Smooth muscle cell (in vitro differentiated cells): ENCODE measurements around the gene COL17A1. TPM values are rescaled to one million over a fixed set of nuclear protein-coding genes. Genes with fewer than 3 reads are reported as not detected.

Source experiments
- DNase-seq: peaks from one replicate; lab custom pipeline; 2025; ENCODE audit not compliant: unreplicated experiment; lab: John Stamatoyannopoulos, UW
- H2AFZ ChIP-seq: fragments of 200-600 bp; sonication (generic); 2 replicates; pipeline ENCODE4 v1.6.0; 2016; ENCODE audit warnings: antibody characterized with exemption, low read depth, mild to moderate bottlenecking
- H3F3A ChIP-seq: fragments of 200-600 bp; sonication (generic); 2 replicates; pipeline ENCODE4 v1.6.0; 2017; ENCODE audit warnings: antibody characterized with exemption, low read depth
- H3K27ac ChIP-seq: fragments of 200-600 bp; sonication (generic); 2 replicates; pipeline ENCODE4 v1.5.1; 2016; ENCODE audit warnings: low read depth, mild to moderate bottlenecking
- H3K27me3 ChIP-seq: fragments of 200-600 bp; sonication (generic); 2 replicates; pipeline ENCODE4 v1.6.1; 2016; ENCODE audit warnings: low read depth, mild to moderate bottlenecking
- H3K36me3 ChIP-seq: fragments of 200-600 bp; sonication (generic); 2 replicates; pipeline ENCODE4 v1.5.1; 2016; ENCODE audit warnings: low read depth
- H3K4me1 ChIP-seq: fragments of 200-600 bp; sonication (generic); 2 replicates; pipeline ENCODE4 v1.5.1; 2016; ENCODE audit warnings: low read depth
- H3K4me2 ChIP-seq: fragments of 200-600 bp; sonication (generic); 2 replicates; pipeline ENCODE4 v1.6.0; 2016; ENCODE audit warnings: mild to moderate bottlenecking
- H3K4me3 ChIP-seq: fragments of 200-600 bp; sonication (generic); 2 replicates; pipeline ENCODE4 v1.5.1; 2016; ENCODE audit warnings: mild to moderate bottlenecking
- H3K79me2 ChIP-seq: fragments of 200-600 bp; sonication (generic); 2 replicates; pipeline ENCODE4 v1.6.0; 2016; ENCODE audit warnings: low read depth, mild to moderate bottlenecking
- H3K9ac ChIP-seq: fragments of 200-600 bp; sonication (generic); 2 replicates; pipeline ENCODE4 v1.6.0; 2016; ENCODE audit warnings: low read depth
- H3K9me3 ChIP-seq: fragments of 200-600 bp; sonication (generic); replicated peaks from 2 replicates; pipeline ENCODE4 v1.5.1; 2016; ENCODE audit warnings: low read depth
- H4K20me1 ChIP-seq: fragments of 200-600 bp; sonication (generic); 2 replicates; pipeline ENCODE4 v1.6.0; 2016; ENCODE audit warnings: low read depth
- CTCF ChIP-seq: fragments of 200-600 bp; sonication (generic); IDR thresholded peaks from 2 replicates; pipeline ENCODE4 v1.5.1; 2017; ENCODE audit warnings: borderline replicate concordance, mild to moderate bottlenecking, antibody characterized with exemption; ENCODE audit not compliant: insufficient read depth, poor library complexity, severe bottlenecking
- WGBS: methylation state at CpG from one replicate; pipeline ENCODE4 v1.1.7; 2016; ENCODE audit warnings: low lambda C conversion rate; 5-methylcytosine and 5-hydroxymethylcytosine counted together
- polyA plus RNA-seq: library from polyadenylated mRNA; unstranded; fragments of >200 nt; fragmentation: Nextera tagmentation; extraction: Ambion mirVana; gene quantifications from 2 replicates; pipeline ENCODE4 v1.2.1, GENCODE V29; 2016
- total RNA-seq: library from RNA; depleted of rRNA; stranded (reverse); fragments of >200 nt; gene quantifications from 2 replicates; pipeline ENCODE4 v1.2.3, GENCODE V29; 2014

Gene COL17A1
- total and polyA plus RNA-seq, 2 experiments from 2014 or later: 31.5 to 150 TPM

GRCh38 chr10:104005172-104005863, 80.4 kb downstream of the COL17A1 start:
- Histone ChIP-seq H3K27ac (no peak overlapping the region), H3F3A (no peaks in the 10 kb centered on the region), H3K9ac (no peak overlapping the region), H3K27me3 (no peaks in the 10 kb centered on the region), H3K4me1 (no peaks in the 10 kb centered on the region), H3K4me2 (no peak overlapping the region), H3K36me3 (peaks cover 19% of the 10 kb centered on the region), H4K20me1 (no peaks in the 10 kb centered on the region), H2AFZ (no peak overlapping the region), H3K9me3 (no peaks in the 10 kb centered on the region), H3K79me2 (no peaks in the 10 kb centered on the region), H3K4me3 (no peak overlapping the region)
- no peak for DNase-seq
- 95% methylated on average over 8 of the region's 8 CpGs for WGBS
- no peak for TF ChIP-seq CTCF

GRCh38 chr10:104002911-104003310, 82.8 kb downstream of the COL17A1 start:
- Histone ChIP-seq H3K9ac (no peak overlapping the region), H3K79me2 (no peaks in the 10 kb centered on the region), H3K4me1 (no peaks in the 10 kb centered on the region), H3F3A (no peaks in the 10 kb centered on the region), H3K27ac (no peak overlapping the region), H4K20me1 (peaks cover 5% of the 10 kb centered on the region), H3K4me3 (no peak overlapping the region), H2AFZ (no peak overlapping the region), H3K9me3 (no peaks in the 10 kb centered on the region), H3K4me2 (no peak overlapping the region), H3K27me3 (no peaks in the 10 kb centered on the region), H3K36me3 (peaks cover 29% of the 10 kb centered on the region)
- 100% methylated on average over 1 of the region's 1 CpG for WGBS
- no peak for DNase-seq
- TF ChIP-seq CTCF: no peak

GRCh38 chr10:103998805-103999204, 86.9 kb downstream of the COL17A1 start:
- Histone ChIP-seq H3K79me2 (peaks cover 8% of the 10 kb centered on the region), H3K4me3 (no peak overlapping the region), H3F3A (no peaks in the 10 kb centered on the region), H3K27me3 (no peaks in the 10 kb centered on the region), H3K4me2 (no peak overlapping the region), H3K4me1 (no peaks in the 10 kb centered on the region), H3K27ac (no peak overlapping the region), H4K20me1 (peaks cover 11% of the 10 kb centered on the region), H2AFZ (no peak overlapping the region), H3K9ac (no peak overlapping the region), H3K9me3 (no peaks in the 10 kb centered on the region), H3K36me3 (peaks cover 24% of the 10 kb centered on the region)
- TF ChIP-seq CTCF: no peak
- no peak for DNase-seq
- 96% methylated on average over 2 of the region's 2 CpGs for WGBS

GRCh38 chr10:103995134-103995533, 90.5 kb downstream of the COL17A1 start:
- TF ChIP-seq CTCF: no peak
- H3K4me2 ChIP-seq: no peak overlapping the region
- H3K36me3 ChIP-seq: peaks cover 13% of the 10 kb centered on the region
- H2AFZ ChIP-seq: no peak overlapping the region
- H3K27ac ChIP-seq: no peak overlapping the region
- DNase-seq: no peak
- peaks cover 9% of the 10 kb centered on the region for H3K79me2 ChIP-seq
- 82% methylated on average over 1 of the region's 1 CpG for WGBS
- no peaks in the 10 kb centered on the region for H3K4me1 ChIP-seq
- no peaks in the 10 kb centered on the region for H3K27me3 ChIP-seq
- H3K9ac ChIP-seq: no peak overlapping the region
- H3K9me3 ChIP-seq: no peaks in the 10 kb centered on the region
- peaks cover 27% of the 10 kb centered on the region for H4K20me1 ChIP-seq
- H3F3A ChIP-seq: no peaks in the 10 kb centered on the region
- H3K4me3 ChIP-seq: no peak overlapping the region
